Large intestine (tissue), 3 donors: ENCODE measurements around the gene RNF182. TPM values are rescaled to one million over a fixed set of nuclear protein-coding genes. Genes with fewer than 3 reads are reported as not detected.
"Not testable (repeated sequence)": the region's sequence is repeated elsewhere in the genome, so short reads cannot be mapped to it uniquely, and the experiment has no call there.

ENCODE experiments used
- DNase-seq, 2 donors: peaks; one replicate each; pipeline versions ENCODE4 v3.0.0 to v3.0.0-alpha.2; 2013
- H3K27ac ChIP-seq: one replicate; pipeline ENCODE4 v1.5.1; 2013; ENCODE audit warnings: low read length
- H3K27me3 ChIP-seq: 2 replicates; pipeline ENCODE4 v1.6.1; 2013; ENCODE audit warnings: low read length; ENCODE audit not compliant: control insufficient read depth, insufficient read depth
- H3K36me3 ChIP-seq: 2 replicates; pipeline ENCODE4 v1.6.1; 2013; ENCODE audit warnings: low read length; ENCODE audit not compliant: control insufficient read depth, insufficient read depth
- H3K4me1 ChIP-seq: one replicate; pipeline ENCODE4 v1.6.1; 2013; ENCODE audit warnings: low read length; ENCODE audit not compliant: control insufficient read depth, insufficient read depth
- H3K4me3 ChIP-seq: one replicate; pipeline ENCODE4 v1.5.1; 2013; ENCODE audit warnings: low read length
- H3K9me3 ChIP-seq: one replicate; pipeline ENCODE4 v1.6.1; 2013; ENCODE audit warnings: mild to moderate bottlenecking, low read depth, low read length, moderate library complexity; ENCODE audit not compliant: control insufficient read depth
- WGBS: methylation state at CpG from one replicate; pipeline ENCODE4 v1.1.5; 2013; ENCODE audit warnings: low lambda C conversion rate; ENCODE audit not compliant: insufficient coverage; 5-methylcytosine and 5-hydroxymethylcytosine counted together
- polyA plus RNA-seq: library from polyadenylated mRNA; unstranded; fragments of 120-200 nt; gene quantifications from one replicate; pipeline ENCODE4 v1.2.1, GENCODE V29; 2013

The RNF182 gene
- polyA plus RNA-seq, 1 donor, result 1.6 TPM

DNA sequence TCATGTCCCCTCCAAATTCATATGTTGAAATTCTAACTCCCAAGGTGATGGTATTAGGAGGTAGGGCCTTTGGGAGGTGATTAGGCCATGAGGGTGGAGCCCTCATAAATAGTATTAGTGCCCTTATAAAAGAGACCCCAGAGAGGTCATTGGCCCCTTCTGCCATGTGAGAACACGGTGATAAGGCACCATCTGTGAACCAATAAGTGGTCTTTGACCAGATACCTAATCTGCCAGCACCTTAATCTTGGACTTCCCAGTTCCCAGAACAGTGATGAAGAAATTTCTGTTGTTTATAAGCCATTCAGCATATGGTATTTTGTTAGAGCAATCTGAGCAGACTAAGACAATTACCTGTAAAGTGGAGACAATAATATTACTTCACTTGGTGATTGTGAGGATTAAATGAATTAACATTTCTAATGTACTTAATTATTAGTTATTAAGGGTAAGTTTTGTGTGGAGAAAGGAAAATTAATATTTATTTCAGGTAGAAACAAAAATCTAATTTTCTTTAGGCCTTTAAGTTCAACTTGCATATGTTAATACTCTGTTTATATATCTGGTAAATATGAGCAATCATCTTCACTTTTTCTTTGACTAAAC, 7.1 kb downstream of the RNF182 start:
- Histone ChIP-seq H3K4me1 (no peaks in the 10 kb centered on the region), H3K4me3 (no peak overlapping the region), H3K27me3 (peaks cover 12% of the 10 kb centered on the region), H3K36me3 (no peaks in the 10 kb centered on the region), H3K9me3 (no peaks in the 10 kb centered on the region), H3K27ac (no peak overlapping the region)
- no CpG with 5 or more reads among the region's 1 CpG for WGBS
- no peak for DNase-seq

DNA sequence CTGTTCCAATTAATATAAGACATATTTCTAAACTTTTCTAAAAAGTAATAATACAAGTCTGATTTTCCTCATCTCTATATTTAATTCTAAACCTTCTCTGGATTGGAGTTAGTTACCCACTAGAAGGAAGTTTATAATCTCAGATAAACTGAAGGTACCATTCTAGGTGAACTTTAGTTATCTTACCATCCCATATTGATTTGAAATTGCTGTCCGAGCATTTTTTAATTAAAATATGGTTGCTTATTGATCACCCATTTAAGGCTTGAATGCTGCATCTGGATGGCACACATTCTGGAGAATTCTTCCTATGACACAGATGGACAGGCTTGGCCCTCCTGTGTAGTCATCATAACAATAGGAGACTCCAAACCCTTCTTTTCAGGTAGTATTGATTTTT, 8.0 kb downstream of the RNF182 start:
- peaks cover 4% of the 10 kb centered on the region for H3K27me3 ChIP-seq
- no peaks in the 10 kb centered on the region for H3K9me3 ChIP-seq
- no peak overlapping the region for H3K4me3 ChIP-seq
- no peak overlapping the region for H3K27ac ChIP-seq
- WGBS, result no CpG with 5 or more reads among the region's 1 CpG
- H3K36me3 ChIP-seq, result no peaks in the 10 kb centered on the region
- H3K4me1 ChIP-seq, result no peaks in the 10 kb centered on the region
- DNase-seq, result no peak

DNA sequence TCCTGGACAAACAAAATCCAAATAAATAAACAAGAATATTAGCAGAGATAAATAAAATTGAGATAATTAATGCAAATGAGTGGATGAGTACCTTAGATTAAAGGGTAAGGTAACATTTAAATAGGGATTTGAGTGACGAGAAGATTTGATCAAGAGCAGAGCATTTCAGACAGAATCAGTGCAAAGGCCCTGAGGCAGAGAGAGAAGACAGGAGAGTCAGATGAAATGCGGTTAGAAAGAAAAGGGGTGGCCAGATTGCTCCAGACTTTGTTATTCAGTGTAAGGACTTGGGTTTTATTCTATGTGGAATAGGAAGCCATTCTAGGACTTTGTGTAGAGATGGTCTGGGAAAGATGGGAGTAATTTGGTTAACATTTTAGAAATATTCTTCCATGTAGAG, 10.0 kb downstream of the RNF182 start:
- H3K36me3 ChIP-seq, result no peaks in the 10 kb centered on the region
- 100% methylated on average over 1 of the region's 2 CpGs for WGBS
- H3K27ac ChIP-seq, result no peak overlapping the region
- no peaks in the 10 kb centered on the region for H3K4me1 ChIP-seq
- no peaks in the 10 kb centered on the region for H3K9me3 ChIP-seq
- H3K4me3 ChIP-seq, result no peak overlapping the region
- H3K27me3 ChIP-seq, result no peaks in the 10 kb centered on the region
- no peak for DNase-seq

DNA sequence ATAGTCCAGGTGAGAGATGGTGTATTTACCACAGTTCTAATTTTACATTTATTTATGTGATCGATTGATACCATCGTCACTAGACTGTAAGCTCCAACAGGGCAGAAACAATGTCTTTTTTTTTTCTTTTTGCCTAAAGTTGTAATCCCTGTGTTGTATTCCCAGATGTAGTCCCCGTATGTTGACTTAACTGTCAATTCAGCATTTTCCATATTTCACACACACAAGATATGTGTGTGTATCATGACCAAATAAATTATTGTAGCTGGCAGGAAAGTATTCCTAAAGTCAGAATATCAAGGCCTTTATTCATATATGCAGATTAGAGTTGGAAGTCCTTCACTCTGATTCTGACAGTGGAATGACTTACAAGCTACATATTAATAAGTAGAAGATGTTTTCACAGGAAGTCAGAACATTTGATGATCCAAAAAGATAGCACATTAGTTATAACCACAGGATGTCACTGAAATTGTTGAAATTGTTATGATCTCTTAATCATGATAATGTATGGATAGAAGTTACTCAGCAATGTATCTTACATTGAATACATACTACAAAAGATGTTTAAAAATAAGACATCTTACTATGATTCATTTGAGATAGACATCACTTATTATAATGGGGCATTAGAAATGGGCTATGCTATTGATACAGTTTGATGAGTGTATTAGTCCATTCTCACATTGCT, 10.6 kb downstream of the RNF182 start:
- Histone ChIP-seq H3K27ac (no peak overlapping the region), H3K9me3 (no peaks in the 10 kb centered on the region), H3K4me3 (no peak overlapping the region), H3K4me1 (no peaks in the 10 kb centered on the region), H3K36me3 (no peaks in the 10 kb centered on the region), H3K27me3 (no peaks in the 10 kb centered on the region)
- WGBS, result 100% methylated on average over 2 of the region's 3 CpGs
- no peak for DNase-seq

GRCh38 chr6:13935881-13936261, 11.1 kb downstream of the RNF182 start:
- H3K4me1 ChIP-seq, DNase-seq, H3K27ac ChIP-seq, H3K9me3 ChIP-seq, H3K4me3 ChIP-seq, H3K36me3 ChIP-seq, H3K27me3 ChIP-seq: not testable (repeated sequence)
- WGBS, result no CpG with 5 or more reads among the region's 3 CpGs

DNA sequence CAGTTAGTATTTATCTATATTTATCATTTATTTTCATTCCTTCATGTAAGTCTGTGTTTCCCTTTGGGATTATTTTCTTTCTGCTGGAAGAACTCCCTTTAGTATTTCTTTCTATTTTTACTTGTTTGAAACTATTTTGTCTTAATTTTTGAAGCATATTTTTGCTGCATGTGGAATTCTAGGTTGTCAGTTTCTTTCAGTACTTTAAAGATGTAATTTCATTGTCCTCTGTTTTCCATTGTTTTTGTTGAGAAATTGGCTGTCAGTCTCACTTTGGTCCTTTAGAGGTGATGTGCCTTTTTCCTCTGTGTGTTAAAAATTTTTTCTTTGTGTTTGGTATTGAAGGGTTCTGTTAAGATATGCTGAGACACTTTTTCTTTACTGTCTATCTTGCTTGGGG, 17.1 kb downstream of the RNF182 start:
- H3K27me3 ChIP-seq, result no peaks in the 10 kb centered on the region
- H3K4me1 ChIP-seq, result no peaks in the 10 kb centered on the region
- no peak overlapping the region for H3K4me3 ChIP-seq
- no peaks in the 10 kb centered on the region for H3K9me3 ChIP-seq
- no peak overlapping the region for H3K27ac ChIP-seq
- no peaks in the 10 kb centered on the region for H3K36me3 ChIP-seq
- no peak for DNase-seq

DNA sequence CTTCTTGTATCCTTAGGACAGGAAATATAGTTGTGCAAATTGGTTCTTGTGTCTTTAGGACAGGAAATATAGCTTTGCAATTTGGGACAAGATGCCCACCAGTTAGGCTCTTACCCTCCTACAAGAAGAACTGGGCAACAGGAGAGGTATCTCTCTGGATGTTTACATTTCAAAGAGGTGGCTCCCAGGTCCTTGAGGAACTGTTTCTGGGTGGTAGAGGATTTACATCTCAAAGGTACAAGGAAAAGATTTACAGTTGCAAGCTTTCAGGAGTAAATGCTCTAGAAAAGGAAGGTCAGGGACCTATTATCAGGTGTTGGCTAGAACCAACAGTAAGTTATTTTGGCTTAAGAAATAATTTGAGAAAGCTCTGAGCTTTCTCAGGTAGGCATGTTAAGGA, 19.2 kb downstream of the RNF182 start:
- Histone ChIP-seq H3K27me3 (no peaks in the 10 kb centered on the region), H3K4me1 (no peaks in the 10 kb centered on the region), H3K27ac (no peak overlapping the region), H3K4me3 (no peak overlapping the region), H3K36me3 (no peaks in the 10 kb centered on the region), H3K9me3 (no peaks in the 10 kb centered on the region)
- no peak for DNase-seq

DNA sequence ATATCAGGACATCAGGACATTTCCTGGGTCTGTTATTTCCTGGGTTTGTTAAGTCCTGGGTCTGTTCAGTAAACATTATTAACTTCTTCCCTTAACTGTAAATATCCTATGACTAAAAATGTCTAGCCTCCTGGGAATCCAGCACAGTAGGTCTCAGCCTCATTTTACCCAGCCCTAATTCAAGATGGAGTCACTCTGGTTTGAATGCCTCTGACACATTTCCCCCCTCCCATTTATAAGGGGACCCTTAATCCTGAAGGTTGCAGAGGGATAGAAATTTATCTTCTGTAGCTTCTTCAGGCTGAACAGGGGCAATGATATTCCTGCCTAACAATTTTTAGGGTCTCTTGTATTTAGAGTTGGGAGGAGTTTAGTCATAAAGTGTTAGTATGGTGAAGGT, 21.8 kb downstream of the RNF182 start:
- Histone ChIP-seq H3K4me1 (no peaks in the 10 kb centered on the region), H3K4me3 (no peak overlapping the region), H3K9me3 (no peaks in the 10 kb centered on the region), H3K27ac (no peak overlapping the region), H3K36me3 (no peaks in the 10 kb centered on the region), H3K27me3 (no peaks in the 10 kb centered on the region)
- DNase-seq, result no peak

- H3K27ac ChIP-seq, result no peak overlapping the region
- H3K4me1 ChIP-seq, result no peaks in the 10 kb centered on the region
- H3K9me3 ChIP-seq, result no peaks in the 10 kb centered on the region
- DNase-seq, result no peak
- no peak overlapping the region for H3K4me3 ChIP-seq
- H3K27me3 ChIP-seq, result no peaks in the 10 kb centered on the region
- no peaks in the 10 kb centered on the region for H3K36me3 ChIP-seq
These were observed 22.9 kb downstream of the RNF182 start for GRCh38 chr6:13947611-13948178.

- no peaks in the 10 kb centered on the region for H3K4me1 ChIP-seq
- H3K36me3 ChIP-seq, result no peaks in the 10 kb centered on the region
- H3K4me3 ChIP-seq, result no peak overlapping the region
- no peaks in the 10 kb centered on the region for H3K27me3 ChIP-seq
- H3K27ac ChIP-seq, result no peak overlapping the region
- WGBS, result no CpG with 5 or more reads among the region's 7 CpGs
- H3K9me3 ChIP-seq, result no peaks in the 10 kb centered on the region
- no peak for DNase-seq
These were observed 27.3 kb downstream of the RNF182 start for GRCh38 chr6:13952101-13952500.

DNA sequence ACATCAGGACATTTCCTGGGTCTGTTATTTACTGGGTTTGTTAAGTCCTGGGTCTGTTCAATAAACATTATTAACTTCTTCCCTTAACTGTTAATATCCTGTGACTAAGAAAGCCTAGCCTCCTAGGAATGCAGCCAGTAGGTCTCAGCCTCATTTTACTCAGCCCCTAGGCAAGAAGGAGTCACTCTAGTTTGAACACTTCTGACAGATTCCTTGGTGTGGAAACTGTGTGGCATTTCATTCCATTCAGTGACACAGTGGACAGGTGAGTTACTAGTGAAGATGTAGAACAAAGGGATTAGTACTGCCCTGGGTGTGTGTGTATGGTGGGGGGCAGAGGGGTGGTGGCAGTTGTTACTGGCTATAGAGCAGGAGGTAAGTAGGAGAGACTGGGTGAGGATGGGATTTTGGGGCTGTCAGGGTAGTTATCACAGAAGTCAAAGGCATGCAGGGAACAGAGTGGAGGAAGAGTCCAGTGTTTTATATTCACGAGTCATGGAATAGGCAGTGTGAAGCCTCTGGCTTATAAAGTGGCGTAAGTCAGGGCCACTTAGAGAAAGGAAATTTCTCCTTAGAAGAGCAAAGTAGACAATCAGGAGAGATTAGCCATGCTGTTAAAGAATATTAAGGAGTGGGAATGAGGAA, 28.4 kb downstream of the RNF182 start:
- 100% methylated on average over 2 of the region's 2 CpGs for WGBS
- H3K36me3 ChIP-seq, result no peaks in the 10 kb centered on the region
- no peaks in the 10 kb centered on the region for H3K4me1 ChIP-seq
- no peak overlapping the region for H3K27ac ChIP-seq
- no peaks in the 10 kb centered on the region for H3K9me3 ChIP-seq
- no peak for DNase-seq
- H3K4me3 ChIP-seq, result no peak overlapping the region
- H3K27me3 ChIP-seq, result no peaks in the 10 kb centered on the region
